GM21786 (cell line): ENCODE results near the gene ATG101.

ENCODE experiments used
- ATAC-seq: cut with Tn5 transposase; IDR thresholded peaks from one replicate; pipeline ENCODE4 v1.9.1; 2021; ENCODE audit not compliant: unreplicated experiment

The ATG101 gene

GRCh38 chr12:52079576-52080402, 10.0 kb downstream of the ATG101 start, which contains the start of gene SMIM41:
Gene SMIM41 (plus strand): TSS chr12:52079704. CDS start chr12:52079780, 76 bp downstream.
- ATAC-seq: no peak

GRCh38 chr12:52080403-52081251, 10.8 kb downstream of the ATG101 start:
- ATAC-seq: no peak

GRCh38 chr12:52081263-52081733, 11.5 kb downstream of the ATG101 start:
- ATAC-seq: peak; percentile 79

- no peak for ATAC-seq
Observed at GRCh38 chr12:52082026-52082668, 12.4 kb downstream of the ATG101 start.

GRCh38 chr12:52082669-52082987, 12.8 kb downstream of the ATG101 start:
- ATAC-seq: no peak

GRCh38 chr12:52082988-52083637, 13.3 kb downstream of the ATG101 start:
- ATAC-seq: no peak

- no peak for ATAC-seq
Observed at GRCh38 chr12:52083638-52083996, 13.8 kb downstream of the ATG101 start.

- ATAC-seq: no peak
Observed at GRCh38 chr12:52084491-52085231, 14.9 kb downstream of the ATG101 start.

- ATAC-seq: no peak
Observed at GRCh38 chr12:52085682-52086180, 16.0 kb downstream of the ATG101 start.

GRCh38 chr12:52086366-52086765, 16.6 kb downstream of the ATG101 start:
- ATAC-seq: no peak

- ATAC-seq: no peak
Observed at GRCh38 chr12:52086944-52087835, 17.4 kb downstream of the ATG101 start.

- ATAC-seq: peak; percentile 79
Observed at GRCh38 chr12:52087961-52088820, 18.4 kb downstream of the ATG101 start.

- no peak for ATAC-seq
Observed at GRCh38 chr12:52089491-52089890, 19.7 kb downstream of the ATG101 start.

- ATAC-seq: no peak
Observed at GRCh38 chr12:52090291-52090690, 20.5 kb downstream of the ATG101 start.

- ATAC-seq: no peak
Observed at GRCh38 chr12:52091061-52091460, 21.3 kb downstream of the ATG101 start.

- ATAC-seq: no peak
Observed at GRCh38 chr12:52091869-52092268, 22.1 kb downstream of the ATG101 start.

GRCh38 chr12:52093346-52093745, 23.6 kb downstream of the ATG101 start:
- ATAC-seq: no peak
